C4-2B (cell line): ENCODE data around the gene KLHL10.

ENCODE experiments used
- ZFX ChIP-seq: fragments of 450-650 bp; IDR thresholded peaks from 2 replicates; pipeline ENCODE4 v1.6.1; 2017
- TF ChIP-seq, protein P1 (sequence below): fragments of 450-650 bp; conservative IDR thresholded peaks from 2 replicates; pipeline ENCODE4 v1.5.1; 2017; ENCODE audit warnings: mild to moderate bottlenecking

DNA sequence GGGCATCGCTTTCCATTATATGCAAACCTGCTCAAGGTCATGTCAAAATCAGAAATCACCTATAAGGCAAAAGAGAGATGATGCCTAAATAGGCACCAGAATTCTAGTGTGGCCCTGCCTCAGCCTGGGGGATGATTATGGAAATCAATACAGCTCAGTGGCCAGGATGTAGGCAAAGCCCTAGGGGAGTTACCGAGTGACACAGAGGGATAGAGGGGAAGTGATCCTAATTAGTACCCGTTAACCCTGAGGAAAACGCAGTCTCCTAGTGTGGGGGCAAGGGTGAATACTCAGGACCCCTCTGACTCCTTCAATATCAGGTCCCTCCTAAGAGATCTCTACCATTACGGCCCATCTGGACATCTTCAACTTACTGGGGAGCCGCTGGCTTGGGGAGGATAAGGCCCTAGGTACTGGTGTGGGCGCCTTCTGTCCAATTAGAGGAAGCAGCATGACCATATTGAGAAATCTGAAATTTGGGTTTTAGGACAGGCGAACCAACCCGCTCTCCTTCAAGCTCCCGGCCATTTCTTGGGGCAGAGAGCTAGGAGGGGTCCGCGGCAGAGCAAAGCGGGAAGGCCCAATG lies 2.3 kb upstream of the KLHL10 start:
- TF ChIP-seq, protein P1, sequence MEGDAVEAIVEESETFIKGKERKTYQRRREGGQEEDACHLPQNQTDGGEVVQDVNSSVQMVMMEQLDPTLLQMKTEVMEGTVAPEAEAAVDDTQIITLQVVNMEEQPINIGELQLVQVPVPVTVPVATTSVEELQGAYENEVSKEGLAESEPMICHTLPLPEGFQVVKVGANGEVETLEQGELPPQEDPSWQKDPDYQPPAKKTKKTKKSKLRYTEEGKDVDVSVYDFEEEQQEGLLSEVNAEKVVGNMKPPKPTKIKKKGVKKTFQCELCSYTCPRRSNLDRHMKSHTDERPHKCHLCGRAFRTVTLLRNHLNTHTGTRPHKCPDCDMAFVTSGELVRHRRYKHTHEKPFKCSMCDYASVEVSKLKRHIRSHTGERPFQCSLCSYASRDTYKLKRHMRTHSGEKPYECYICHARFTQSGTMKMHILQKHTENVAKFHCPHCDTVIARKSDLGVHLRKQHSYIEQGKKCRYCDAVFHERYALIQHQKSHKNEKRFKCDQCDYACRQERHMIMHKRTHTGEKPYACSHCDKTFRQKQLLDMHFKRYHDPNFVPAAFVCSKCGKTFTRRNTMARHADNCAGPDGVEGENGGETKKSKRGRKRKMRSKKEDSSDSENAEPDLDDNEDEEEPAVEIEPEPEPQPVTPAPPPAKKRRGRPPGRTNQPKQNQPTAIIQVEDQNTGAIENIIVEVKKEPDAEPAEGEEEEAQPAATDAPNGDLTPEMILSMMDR = no peak
- TF ChIP-seq ZFX = no peak
